Parathyroid adenoma (tissue), 2 donors: ENCODE measurements around the gene CDCP2.

Source experiments
- H2AFZ ChIP-seq: fragments of 300-600 bp; sonication (generic); one replicate; pipeline ENCODE4 v1.7.0; 2017; ENCODE audit warnings: antibody characterized with exemption, mild to moderate bottlenecking
- H3K27ac ChIP-seq: fragments of 300-600 bp; sonication (generic); one replicate; pipeline ENCODE4 v1.7.0; 2017
- H3K27me3 ChIP-seq: fragments of 300-600 bp; sonication (generic); one replicate; pipeline ENCODE4 v1.7.0; 2017; ENCODE audit warnings: low read length; ENCODE audit not compliant: control insufficient read depth, insufficient read depth
- H3K36me3 ChIP-seq: fragments of 300-600 bp; sonication (generic); one replicate; pipeline ENCODE4 v1.7.0; 2017; ENCODE audit warnings: low read length; ENCODE audit not compliant: control insufficient read depth, insufficient read depth
- H3K4me1 ChIP-seq: fragments of 300-600 bp; sonication (generic); one replicate; pipeline ENCODE4 v1.7.0; 2017; ENCODE audit warnings: control low read depth
- H3K4me2 ChIP-seq: fragments of 300-600 bp; sonication (generic); one replicate; pipeline ENCODE4 v1.7.0; 2017; ENCODE audit warnings: low read length
- H3K4me3 ChIP-seq: fragments of 300-600 bp; sonication (generic); one replicate; pipeline ENCODE4 v1.7.0; 2017; ENCODE audit warnings: low read depth, low read length
- H3K79me2 ChIP-seq: fragments of 300-600 bp; sonication (generic); one replicate; pipeline ENCODE4 v1.7.0; 2017; ENCODE audit warnings: control low read depth
- H3K9ac ChIP-seq: fragments of 300-600 bp; sonication (generic); one replicate; pipeline ENCODE4 v1.7.0; 2017; ENCODE audit warnings: mild to moderate bottlenecking
- H3K9me3 ChIP-seq: fragments of 300-600 bp; sonication (generic); one replicate; pipeline ENCODE4 v1.7.0; 2017; ENCODE audit warnings: low read length; ENCODE audit not compliant: control insufficient read depth
- CTCF ChIP-seq: fragments of 300-600 bp; sonication (generic); IDR thresholded peaks from one replicate; pipeline ENCODE4 v1.7.0; 2017; ENCODE audit warnings: antibody characterized with exemption, mild to moderate bottlenecking
- donor health status: primary hyperparathyroidism.

CDCP2 gene

GRCh38 chr1:54124472-54124871 is 28.3 kb downstream of the CDCP2 start:
- Histone ChIP-seq H2AFZ (no peak overlapping the region), H3K79me2 (no peaks in the 10 kb centered on the region), H3K27me3 (no peaks in the 10 kb centered on the region), H3K9me3 (no peaks in the 10 kb centered on the region), H3K27ac (no peak overlapping the region), H3K9ac (no peak overlapping the region), H3K36me3 (no peaks in the 10 kb centered on the region), H3K4me3 (no peak overlapping the region), H3K4me1 (no peaks in the 10 kb centered on the region), H3K4me2 (no peak overlapping the region)
- TF ChIP-seq CTCF, result no peak

DNA sequence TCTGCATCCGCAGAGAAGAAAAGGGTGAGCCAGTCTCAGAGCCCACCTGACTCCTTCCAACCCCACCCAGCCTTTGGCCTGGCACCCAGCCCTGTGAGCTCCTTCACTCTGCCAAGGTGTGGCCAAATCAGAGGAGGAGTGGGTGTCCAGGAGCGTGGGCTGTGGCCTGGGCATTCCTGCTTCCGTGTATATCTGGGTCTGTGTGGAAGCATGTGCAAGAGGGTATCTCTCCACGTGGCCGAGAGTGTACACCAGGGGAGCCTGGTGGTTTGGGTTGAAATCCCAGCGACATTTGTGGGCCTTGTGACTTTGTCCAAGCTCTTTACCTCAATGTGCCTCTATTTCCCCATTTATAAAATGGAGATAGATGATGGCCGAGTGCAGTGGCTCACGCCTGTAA is 29.8 kb downstream of the CDCP2 start:
- Histone ChIP-seq H2AFZ (no peak overlapping the region), H3K79me2 (no peaks in the 10 kb centered on the region), H3K4me2 (no peak overlapping the region), H3K36me3 (no peaks in the 10 kb centered on the region), H3K9ac (no peak overlapping the region), H3K27ac (no peak overlapping the region), H3K9me3 (no peaks in the 10 kb centered on the region), H3K4me3 (no peak overlapping the region), H3K27me3 (no peaks in the 10 kb centered on the region), H3K4me1 (no peaks in the 10 kb centered on the region)
- no peak for TF ChIP-seq CTCF

DNA sequence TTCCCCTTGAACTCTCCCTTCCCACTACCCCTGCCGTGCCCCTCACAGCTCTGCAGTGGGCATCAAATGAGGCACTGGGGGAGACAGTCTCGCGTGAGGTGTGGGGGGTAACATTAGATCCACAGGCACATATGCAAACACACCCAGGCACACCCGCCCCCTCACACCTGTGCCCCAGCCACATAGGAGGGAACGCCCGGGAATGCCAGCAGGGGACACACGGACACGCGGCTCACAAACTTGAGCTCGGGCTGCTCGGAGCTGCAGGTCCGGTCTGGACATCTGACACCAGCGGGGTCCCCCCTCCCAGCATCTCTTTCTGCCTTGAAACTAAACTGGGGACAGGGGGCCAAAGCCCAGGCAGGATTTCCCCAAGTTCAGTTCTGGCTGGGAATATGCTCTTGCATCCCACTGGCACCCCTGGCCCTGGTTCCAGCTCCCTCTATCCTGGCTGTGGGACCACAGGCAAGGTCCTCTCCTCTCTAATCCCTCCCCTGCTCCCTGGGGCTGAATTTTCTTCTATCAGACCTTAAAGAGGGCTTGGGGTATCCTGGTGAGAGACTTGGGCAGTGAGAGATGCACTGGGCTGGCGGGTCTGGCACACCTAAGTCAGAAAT is 30.6 kb downstream of the CDCP2 start:
- H3K4me2 ChIP-seq, result no peak overlapping the region
- no peak for TF ChIP-seq CTCF
- peak overlapping the region; percentile 60 for H2AFZ ChIP-seq
- H3K4me1 ChIP-seq, result no peaks in the 10 kb centered on the region
- H3K9ac ChIP-seq, result no peak overlapping the region
- H3K27ac ChIP-seq, result no peak overlapping the region
- no peaks in the 10 kb centered on the region for H3K36me3 ChIP-seq
- H3K4me3 ChIP-seq, result no peak overlapping the region
- H3K27me3 ChIP-seq, result no peaks in the 10 kb centered on the region
- no peaks in the 10 kb centered on the region for H3K9me3 ChIP-seq
- no peaks in the 10 kb centered on the region for H3K79me2 ChIP-seq

DNA sequence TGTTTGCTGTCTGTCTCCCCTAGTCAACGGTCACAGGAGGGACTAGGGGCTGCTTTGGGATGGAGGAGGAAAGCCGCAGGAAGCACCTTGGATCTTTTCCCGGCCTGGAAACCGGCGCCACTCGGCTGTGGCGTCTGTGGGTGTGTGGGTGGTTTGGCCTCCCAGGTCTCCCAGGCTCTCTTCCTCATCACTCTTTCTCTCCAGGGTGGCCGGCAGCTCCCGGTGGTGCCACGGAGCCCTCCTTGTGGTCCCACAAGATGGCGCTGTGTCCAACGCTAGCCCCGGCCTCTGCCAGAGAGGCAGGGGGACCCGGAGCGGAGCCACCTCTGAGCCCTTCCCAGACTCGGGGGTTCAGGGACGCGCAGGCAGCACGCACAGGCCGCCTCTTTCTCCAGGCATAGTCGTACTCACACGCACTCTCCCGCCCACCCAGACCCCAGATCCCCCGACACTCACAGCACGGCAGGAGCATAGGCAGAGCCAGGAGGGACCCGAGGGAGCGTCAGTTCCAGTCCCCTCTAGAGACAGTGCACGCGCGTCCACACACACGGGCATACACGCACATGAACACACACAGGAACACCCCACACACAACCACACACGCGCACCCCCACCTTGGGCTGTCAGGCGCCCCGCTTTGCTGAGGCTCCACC is 31.2 kb downstream of the CDCP2 start:
- Histone ChIP-seq H3K79me2 (no peaks in the 10 kb centered on the region), H3K27me3 (no peaks in the 10 kb centered on the region), H3K36me3 (no peaks in the 10 kb centered on the region), H3K4me3 (no peak overlapping the region), H3K4me1 (no peaks in the 10 kb centered on the region), H3K4me2 (peak overlapping the region; percentile 53), H3K9me3 (no peaks in the 10 kb centered on the region), H2AFZ (peak overlapping the region; percentile 60), H3K9ac (no peak overlapping the region), H3K27ac (no peak overlapping the region)
- TF ChIP-seq CTCF, result peak; percentile 57
